Stimulated activated CD4-positive, alpha-beta T cell treated with anti-CD3 and anti-CD28 coated beads, Interleukin-12 subunit alpha, Interleukin-12 subunit beta, amount 100 ng/mL, for 4 hours (primary cell): Measurements from ENCODE around the gene HS3ST3A1.
"Not testable (repeated sequence)": the region's sequence is repeated elsewhere in the genome, so short reads cannot be mapped to it uniquely, and the experiment has no call there.

Experiments used
- DNase-seq: peaks from one replicate; pipeline ENCODE4 v3.0.0-alpha.2; 2020

HS3ST3A1 gene

DNA sequence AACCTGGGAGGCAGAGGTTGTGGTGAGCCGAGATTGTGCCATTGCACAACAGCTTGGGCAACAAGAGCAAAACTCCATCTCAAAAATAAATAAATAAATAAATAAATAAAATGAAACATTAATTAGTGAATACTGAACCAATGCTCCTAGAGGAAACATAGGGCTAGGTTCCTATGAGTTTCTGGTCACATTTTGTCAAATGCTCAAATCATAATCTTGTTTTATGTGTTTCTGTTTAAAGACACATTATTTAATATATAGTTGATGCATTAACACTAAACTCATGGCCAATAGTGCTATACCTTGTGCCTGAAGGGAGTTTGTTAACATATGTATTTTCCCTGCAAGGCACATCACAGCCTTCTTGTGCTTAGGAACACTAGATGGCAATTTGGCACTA is 66.8 kb downstream of the HS3ST3A1 start:
- DNase-seq = no peak

DNA sequence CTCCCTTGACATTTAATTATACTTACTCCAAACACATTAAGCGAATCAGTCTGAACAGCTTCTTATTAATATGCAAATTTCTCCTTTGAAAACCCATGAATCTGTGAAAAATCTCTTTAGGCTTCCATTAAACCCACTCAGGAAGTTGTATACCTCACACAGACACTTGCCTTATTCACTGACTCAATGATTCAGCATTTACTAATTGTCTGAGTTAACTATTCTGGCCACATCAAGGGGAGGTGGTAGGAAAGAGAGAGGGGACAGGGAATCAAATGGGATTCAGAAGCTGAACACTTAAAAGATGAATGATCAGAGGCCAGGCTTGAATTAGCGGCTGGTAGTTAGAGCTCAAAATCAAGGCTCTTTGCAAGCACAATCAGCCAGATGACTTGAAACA is 70.0 kb downstream of the HS3ST3A1 start:
- no peak for DNase-seq

DNA sequence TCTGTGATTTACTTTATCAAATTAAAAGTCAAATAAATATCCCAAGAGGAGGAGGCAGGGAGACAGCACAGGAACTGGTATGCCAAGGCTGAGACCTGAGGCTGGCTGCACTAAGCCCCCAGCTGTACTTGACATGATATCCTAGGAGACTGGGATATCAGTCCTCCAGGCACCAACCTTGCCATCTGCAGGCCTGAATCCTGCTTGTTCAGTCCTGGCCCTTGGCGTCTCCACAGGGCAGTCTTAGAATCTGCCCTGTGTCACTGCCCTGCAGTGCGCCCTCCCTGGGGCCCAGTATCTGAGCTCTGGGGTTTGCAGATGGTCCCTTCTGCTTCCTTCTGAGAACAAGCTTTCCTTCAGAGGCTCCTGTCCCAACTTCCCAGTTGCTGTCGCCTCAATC is 75.9 kb downstream of the HS3ST3A1 start:
- DNase-seq = no peak

DNA sequence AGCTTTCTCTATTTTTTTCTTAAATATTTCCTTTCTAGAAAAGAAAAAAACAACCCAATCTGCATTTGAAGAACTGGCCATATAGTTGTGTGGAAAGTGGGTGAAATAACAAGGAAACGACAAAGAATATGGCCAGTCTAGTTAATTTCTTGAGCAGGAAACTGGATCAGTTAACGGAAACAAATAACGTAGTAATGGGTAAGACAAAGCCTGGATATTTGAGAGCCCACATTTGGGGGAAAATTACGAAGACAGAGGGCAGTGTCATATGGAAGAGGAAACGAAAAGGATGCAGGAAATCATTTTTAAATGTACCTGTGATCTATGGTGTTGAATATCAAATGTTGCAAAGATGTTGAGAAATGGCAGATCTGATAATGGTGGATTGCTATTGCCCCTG is 78.6 kb downstream of the HS3ST3A1 start:
- DNase-seq = no peak

DNA sequence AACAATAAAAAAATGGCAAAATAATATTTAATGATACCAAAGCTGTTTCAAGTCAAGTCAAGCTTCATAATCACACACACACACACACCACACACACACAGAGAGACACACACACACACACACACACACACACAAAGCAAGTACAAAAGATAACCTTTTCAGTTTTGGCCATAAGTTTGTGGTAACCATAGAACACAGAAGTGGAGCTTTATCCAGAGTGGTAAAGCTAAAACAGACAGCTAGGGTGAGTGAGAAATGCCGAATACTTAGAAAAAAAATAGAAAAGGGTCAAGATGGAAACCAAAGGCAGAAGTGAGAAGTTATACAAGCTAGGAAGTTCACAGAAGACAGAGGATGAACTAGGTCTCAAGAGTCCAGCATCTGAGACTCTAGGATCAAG is 79.0 kb downstream of the HS3ST3A1 start:
- DNase-seq = no peak

DNA sequence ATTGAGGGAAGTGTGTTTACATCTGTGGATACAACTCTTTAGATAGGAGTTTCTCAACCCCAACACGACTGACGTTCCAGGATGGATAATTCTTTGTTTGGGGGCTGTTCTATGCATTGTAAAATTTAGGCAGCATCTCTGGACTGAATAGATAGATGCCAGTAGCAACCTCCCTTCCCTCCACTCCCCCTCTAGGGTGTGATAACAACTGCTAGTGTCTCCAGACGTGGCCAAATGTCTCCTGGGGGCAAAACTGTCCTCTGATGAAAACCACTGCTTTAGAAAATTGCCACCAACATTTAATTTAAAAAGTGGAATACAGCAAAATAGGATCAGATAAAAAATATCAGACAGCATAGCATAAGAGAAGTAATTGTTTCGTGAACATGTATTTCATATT is 79.9 kb downstream of the HS3ST3A1 start:
- no peak for DNase-seq

DNA sequence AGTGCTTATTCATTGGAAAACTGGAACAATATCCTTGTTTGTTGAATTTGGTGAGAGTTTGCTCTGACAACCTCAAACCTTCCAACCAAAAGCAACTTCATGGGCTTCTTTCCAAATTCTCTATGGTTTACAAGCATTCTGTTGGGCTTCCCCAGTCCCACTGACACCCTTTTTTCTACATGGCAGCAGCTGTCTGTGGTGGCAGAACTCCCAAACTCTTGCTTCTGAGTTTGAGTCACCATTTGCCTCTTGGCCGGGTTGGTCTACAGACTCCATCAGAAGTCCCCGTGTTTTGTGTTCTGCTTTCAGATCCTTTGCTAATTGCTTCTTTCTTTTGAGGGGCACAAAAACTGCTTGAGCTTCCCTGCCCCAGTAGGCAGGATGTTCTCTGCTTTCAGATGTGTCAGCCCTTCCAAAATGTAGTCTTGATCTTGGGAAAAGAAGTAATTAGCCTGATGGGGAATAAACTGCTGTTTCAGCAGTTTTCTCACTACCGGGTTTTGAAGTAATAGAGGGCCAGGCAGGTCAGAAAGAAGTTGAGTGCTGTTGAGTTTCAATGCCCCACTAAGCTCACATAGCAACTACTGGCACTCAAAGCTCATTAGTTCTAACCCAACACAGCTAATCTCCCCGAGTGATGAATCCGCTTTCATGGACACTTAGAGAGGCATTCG is 80.7 kb downstream of the HS3ST3A1 start:
- DNase-seq = no peak

DNA sequence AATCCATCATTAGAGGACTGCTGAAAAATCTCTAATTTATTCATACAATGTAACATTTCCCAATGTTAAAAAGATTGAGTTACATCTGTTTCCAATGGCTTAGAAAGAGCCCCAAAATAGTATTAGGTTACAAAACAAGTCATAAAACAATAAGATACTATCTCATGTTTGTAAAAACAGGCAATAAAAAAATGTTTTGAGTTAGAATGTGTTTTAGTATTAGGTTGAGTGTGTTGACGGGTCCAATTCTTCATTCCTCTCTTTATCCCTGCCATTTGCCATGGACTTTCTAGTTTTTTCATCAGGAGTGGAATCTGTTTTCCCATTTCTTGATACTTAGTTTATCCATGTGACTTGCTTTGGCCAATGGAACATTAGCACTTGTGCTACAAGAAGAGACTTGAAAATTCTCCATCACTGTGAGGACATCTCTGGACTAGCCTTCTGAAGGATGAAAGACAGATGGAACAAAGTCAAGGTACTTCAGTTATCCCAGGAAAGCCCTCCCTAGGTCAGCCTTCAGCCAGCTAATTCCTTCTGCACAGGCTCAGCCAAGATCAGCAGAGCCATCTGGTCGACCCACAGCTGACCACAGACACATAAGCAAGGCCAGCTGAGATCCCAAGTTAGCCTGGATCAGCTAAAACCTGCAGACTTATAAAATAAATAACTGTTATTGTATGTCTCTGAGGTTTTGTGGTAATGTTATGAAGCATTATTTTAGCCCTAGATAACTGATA is 83.3 kb downstream of the HS3ST3A1 start:
- no peak for DNase-seq

DNA sequence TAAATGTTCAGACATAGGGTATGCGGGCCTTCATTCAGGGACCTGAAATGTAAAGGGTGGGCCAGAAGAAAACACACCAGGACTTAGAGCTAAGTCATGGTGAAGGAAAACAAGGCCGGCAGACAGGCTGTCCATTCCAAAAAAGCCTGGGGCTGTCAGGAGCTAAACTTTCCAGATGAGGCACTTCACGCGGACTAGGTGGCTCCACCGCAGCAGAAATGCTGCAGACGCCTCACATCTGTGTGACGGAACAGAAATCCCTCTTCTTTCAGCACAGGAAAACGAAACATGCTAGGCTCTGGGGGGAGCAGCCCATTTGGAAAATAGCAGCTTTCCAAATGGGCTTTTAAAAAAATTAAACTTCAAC is 88.7 kb downstream of the HS3ST3A1 start:
- no peak for DNase-seq

DNA sequence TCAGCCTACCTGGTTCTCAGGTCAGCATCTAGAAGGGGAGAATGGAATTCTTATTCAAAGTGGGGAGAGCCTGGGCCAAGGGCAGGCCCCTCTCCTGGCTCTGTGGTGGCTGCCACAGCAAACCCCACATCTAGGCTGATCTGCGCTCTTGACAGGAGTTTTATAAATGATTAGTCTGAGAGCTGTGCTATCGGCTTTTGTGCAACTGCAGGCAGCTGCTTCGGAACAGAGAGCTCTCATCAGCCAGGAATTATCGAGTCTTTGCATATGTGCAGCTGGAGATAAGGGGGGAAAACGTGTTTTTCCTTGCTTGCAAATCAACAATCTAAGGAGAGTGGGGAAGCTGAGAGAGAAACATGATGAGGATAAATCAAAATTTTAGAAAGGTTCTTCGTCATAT is 91.7 kb downstream of the HS3ST3A1 start:
- no peak for DNase-seq

DNA sequence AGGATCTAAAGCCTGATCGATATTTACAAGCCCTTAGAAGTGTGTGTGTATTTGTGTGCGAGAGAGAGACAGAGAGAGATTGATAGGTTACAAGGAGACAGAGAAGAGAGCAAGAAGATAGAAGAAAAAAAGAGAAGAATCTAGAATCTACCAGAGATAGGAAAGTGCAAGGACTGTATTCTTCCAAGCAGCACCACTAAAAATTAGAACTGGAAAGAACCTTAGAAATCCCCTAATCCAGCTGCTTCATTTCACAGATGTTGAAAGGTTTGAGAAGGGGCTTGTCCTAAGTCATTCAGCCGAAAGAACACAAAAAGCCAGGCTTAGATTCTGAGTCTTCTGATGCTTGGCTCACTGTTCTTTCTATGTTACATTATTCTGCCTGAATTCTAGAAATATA is 92.2 kb downstream of the HS3ST3A1 start:
- DNase-seq = no peak

DNA sequence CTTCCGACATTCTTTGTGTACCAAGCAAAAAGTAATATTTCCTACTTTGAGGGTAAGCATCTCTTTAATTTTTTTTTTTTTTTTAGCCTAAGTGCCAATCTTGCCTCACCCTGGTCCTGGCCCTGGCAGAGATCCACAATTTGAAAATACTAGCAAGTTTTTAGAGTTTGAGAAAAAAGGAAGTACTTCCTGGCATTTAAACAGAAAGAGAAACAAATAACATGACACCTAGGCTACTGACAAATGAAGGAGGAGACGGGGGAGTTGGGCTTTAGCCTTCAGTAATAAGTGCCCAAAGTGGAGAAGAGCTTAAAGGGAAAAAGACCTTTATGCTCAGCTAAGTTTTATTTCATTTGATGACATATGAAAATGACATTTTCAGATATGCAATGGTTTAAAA is 92.8 kb downstream of the HS3ST3A1 start:
- no peak for DNase-seq

DNA sequence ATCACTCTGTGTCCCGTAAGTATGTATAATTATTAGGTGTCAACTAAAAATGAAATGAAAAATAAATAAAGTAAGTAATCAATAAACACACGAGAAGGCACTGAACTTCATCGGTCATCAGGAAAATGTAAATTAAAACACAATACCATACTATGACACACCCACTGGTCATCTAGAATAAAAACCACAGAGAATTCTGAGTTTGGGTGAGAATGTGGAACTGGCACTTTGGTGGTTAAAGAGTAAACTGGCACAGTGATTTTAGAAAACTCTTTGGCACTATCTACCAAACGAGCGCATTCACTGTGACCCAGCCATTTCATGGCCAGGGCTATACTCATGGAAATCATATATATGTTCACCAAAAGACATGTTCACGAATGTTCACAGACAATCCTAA is 98.2 kb downstream of the HS3ST3A1 start:
- DNase-seq = no peak

DNA sequence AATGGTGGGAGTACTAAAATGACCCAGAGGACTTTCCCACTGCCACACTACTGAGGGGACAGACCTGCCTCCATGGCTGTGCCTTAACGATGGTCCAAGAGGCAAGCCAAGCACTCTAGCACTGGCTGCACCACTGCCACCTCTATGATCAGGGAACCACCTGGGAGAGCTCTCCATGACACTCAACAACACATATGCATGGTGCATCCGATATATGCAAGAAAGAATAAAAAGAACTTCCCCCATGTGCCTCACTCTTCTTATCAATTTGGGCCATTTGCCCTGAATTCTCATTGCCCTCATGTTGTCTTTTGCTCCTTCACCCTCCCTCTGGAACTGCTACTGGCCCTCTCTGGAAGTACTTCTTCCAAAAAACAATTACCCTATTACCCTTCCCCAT is 99.5 kb downstream of the HS3ST3A1 start:
- no peak for DNase-seq

DNA sequence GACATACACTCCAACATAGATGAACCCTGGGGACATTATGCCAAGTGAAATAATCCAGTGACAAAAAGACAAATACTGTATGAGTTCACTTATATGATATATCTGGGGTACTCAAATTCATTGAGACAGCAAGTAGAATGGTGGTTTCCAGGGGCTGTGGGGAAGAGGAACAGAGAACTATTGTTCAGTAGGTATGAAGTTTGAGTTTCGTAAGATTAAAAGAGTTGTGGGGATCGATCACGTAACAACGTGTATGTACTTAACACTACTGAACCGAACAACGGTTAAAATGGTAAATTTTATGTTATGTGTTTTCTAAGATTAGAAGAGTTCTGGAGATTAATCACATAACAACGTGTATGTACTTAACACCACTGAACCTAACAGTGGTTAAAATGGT is 100.8 kb downstream of the HS3ST3A1 start:
- no peak for DNase-seq

DNA sequence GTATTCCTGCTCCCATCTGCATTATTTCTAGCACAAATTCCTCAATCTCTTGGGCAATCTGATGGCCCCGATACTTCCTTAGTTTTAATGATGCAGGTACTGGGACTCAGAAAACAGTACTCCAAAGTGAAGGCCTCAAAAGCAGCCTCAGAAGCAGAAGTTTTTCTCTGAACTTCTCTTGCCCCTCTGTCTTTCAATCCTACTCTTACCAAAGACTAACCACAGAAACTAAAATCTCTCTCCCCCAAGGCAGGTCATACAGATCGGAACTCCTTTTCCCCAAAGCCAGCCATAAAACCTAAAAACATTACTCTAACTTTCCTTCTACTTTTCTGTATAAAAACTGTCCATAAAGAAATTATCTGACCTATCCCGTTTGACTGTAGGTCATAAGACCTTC is 103.5 kb downstream of the HS3ST3A1 start:
- no peak for DNase-seq

DNA sequence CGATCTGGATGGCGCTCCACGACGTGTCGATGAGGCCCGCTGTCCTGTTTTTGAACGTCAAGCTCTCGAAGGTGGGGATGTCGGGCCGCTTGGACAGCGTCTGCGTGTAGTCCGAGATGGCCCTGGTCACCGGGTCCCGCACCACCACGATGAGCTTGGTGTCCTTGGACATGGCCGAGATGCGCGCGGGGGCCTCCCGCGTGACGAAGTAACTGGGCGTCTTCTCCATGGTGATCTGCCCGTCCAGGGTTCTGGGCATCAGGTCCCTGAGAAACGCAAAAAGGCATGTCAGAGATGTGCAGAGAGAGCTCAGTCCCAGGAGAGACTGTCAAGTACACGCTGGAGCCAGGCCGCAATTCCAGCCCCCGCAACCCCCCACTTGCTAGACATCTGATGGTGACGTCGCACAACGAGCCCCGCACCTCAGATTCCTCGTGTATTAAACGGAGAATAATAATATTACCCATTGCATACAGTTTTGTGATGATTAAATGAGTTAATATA is 105.1 kb downstream of the HS3ST3A1 start:
- DNase-seq = not testable (repeated sequence)

DNA sequence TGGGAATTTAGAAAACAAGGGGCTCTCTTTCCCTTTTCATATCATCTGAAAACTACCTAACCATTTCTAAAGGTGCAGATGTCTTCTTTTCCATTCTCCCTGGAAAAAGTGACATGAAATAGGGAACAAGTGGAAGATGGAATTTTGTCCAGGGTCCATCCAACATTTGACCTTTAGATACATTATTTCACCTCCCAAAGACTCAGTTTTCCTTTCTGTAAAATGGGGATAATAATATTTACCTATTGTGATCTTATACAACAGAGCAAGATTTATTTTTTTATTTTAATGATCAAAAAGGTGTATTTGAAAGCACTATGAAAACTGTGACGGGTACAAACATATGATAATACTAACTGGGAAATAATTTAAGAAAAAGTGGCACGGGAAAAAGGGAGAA is 106.3 kb downstream of the HS3ST3A1 start:
- DNase-seq = no peak

DNA sequence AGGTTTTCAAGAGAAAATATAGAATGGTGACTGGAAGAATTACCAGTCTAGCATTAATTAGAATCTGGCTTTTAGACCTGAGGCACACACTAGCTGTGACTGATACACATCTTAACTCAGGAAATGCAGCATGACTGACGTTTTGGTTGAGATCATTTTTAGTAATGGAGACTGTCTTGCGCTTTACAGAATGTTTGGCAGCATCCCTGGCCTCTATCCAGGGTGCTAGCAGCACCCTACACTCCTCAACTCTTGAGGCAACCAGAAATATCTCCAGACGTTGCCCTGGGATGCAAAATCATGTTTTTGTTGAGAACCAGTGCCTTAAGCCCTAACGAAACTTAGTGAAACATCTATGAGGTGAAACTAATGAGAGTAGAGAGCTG is 109.0 kb downstream of the HS3ST3A1 start:
- no peak for DNase-seq

DNA sequence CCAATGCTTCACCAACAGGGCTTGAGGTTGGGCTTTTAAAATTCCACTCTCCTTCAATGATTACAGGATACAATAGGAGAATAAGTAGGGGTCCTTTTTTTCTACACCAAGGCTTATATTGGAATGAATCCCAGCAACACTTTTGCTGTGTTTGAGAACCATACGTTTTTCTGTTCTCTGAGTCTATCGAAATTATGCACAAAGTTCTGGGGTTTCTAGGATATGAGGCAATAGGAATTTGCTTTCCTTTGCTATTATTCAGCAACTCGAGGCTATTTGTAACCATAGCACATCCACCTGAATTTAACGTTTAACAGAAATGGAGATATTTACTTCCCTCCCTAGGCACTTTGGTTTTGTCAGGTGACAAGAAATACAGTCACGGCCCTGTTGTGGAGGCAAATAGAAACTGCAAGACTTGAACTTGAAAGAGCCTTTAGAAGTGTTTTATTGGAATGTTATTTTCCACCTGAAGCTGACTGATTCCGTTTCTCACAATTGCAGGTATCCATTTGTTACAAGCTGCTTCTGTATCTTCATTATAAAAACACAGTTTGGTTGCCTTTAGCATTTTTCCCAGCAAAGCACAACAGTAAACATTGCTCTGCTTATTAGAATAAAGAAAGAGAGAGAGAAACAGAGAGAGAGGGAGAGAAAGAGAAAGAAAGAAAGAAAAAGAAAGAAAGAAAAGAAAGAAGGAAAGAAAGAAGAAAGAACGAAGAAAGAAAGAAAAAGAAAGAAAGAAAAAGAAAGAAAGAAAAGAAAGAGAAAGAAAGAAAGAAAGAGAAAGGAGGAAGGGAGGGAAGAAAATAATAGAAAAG is 109.6 kb downstream of the HS3ST3A1 start:
- DNase-seq = no peak

DNA sequence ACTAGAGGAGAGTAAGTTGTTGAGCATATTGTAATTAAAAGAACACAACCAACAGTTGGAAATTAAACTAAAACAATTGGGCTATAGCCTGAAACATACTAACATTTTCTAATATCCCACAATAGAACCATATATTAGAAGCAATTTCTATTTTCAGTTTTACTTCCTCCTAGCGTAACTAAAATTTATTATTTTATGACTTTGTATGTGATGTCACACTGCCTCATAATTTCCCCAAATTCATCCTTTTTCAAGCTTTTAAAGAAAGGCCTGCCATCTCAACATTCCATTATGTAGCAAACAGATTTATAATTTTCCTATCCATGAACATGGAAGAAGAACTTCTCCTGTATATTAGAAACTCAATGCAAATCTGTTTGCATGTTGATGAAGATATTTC is 110.2 kb downstream of the HS3ST3A1 start:
- no peak for DNase-seq

DNA sequence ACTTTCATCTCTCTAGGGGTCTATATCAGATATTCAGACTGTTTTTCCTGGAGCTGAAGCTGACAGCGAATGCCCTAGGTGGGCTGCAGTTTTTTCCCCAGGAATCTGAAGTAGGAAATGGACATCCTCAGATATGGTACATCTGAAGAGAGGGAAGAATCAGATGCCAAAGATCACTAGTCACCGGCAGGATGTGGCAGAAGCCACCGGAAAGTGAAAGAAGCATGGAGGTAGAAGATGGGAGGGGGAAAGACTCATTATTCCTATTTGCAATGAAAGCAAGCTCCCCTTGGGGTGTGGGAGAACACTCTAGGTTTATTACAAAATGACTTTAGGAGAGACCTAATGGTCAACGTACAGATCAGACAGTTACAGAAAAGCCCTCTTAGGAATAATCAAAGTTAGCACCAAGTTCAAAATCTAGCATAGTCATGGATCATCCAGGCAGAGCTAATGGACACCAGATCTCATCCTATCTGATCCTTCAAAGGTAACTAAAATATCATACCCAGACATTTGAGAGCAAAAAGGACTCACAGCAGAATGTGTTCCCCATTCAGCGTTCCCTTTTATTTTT is 110.7 kb downstream of the HS3ST3A1 start:
- DNase-seq = no peak

DNA sequence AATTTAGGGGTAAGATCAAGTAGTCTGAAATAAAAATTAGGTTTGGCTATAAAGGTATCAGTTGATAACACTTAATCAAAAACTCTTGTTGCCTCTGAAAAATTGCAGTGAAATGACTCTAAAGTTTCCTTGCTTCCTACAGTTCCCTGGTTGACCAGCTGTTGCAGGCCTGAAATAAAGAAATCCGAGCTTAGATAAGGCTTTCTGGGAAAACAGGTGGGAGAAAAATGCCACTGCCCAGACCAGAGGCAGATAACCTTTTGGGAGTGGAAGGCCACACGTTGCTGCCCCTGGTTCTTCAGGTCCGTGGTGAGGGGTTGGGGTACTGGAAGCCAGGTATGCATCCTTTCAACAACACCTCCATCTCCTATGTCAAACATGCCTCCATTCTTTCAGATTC is 111.3 kb downstream of the HS3ST3A1 start:
- no peak for DNase-seq

DNA sequence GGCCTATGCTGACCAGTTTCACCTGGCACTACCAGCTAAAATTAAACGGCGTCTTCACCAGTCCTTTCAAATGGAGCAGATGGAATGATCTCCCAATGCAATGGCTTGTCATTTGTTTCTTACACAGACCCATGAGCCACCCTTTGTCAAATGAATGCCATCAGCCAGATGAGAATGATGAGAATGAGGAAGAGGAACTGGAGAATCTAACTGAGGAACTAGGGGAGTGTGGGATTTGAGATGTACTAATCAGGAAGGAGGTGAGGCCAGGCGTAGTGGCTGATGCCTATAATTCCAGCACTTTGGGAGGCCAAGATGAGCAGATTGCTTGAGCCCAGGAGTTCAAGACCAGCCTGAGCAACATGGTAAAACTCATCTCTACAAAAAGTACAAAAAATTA is 116.4 kb downstream of the HS3ST3A1 start:
- DNase-seq = no peak
